ENCODE results near the gene KRT10. TPM values are rescaled to one million over a fixed set of nuclear protein-coding genes. Genes with fewer than 3 reads are reported as not detected.

Gene KRT10
- total and polyA plus RNA-seq, 9 of the 15 experiments (the other 6 are each of a cell fraction or from before 2014, with no cell fraction given): 47.0 to 179 (median 76.2) TPM

DNA sequence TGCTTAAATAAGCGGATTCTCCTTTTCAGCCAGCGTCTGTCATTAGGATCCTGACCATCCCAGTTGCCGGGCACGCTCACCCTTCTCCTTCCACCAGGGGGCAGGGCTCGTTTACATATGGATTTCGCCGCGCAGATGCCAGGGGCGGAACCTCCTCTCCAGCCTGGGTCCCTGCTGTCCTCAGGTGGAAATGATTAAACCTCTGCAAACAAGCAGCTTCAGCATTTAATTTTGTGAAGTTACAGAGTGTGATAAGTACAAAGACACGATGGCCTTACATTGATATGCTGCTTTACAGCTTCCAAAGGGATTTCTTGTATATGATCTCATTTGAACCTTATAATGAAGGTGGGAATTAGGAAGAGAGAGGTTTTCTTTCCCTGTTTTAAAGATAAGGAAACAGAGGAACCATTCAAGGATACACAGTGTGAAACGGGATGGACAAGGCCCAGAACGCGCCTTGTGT lies 18.8 kb downstream of the KRT10 start (continued):
- TF ChIP-seq, protein P1, sequence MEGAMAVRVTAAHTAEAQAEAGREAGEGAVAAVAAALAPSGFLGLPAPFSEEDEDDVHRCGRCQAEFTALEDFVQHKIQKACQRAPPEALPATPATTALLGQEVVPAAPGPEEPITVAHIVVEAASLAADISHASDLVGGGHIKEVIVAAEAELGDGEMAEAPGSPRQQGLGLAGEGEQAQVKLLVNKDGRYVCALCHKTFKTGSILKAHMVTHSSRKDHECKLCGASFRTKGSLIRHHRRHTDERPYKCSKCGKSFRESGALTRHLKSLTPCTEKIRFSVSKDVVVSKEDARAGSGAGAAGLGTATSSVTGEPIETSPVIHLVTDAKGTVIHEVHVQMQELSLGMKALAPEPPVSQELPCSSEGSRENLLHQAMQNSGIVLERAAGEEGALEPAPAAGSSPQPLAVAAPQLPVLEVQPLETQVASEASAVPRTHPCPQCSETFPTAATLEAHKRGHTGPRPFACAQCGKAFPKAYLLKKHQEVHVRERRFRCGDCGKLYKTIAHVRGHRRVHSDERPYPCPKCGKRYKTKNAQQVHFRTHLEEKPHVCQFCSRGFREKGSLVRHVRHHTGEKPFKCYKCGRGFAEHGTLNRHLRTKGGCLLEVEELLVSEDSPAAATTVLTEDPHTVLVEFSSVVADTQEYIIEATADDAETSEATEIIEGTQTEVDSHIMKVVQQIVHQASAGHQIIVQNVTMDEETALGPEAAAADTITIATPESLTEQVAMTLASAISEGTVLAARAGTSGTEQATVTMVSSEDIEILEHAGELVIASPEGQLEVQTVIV (CRISPR knock-in tag; IDR thresholded peaks at IDR 0.05; ENCODE audit: borderline replicate concordance): no peak
- TF ChIP-seq, protein P2, sequence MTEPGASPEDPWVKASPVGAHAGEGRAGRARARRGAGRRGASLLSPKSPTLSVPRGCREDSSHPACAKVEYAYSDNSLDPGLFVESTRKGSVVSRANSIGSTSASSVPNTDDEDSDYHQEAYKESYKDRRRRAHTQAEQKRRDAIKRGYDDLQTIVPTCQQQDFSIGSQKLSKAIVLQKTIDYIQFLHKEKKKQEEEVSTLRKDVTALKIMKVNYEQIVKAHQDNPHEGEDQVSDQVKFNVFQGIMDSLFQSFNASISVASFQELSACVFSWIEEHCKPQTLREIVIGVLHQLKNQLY (CRISPR knock-in tag; conservative IDR thresholded peaks at IDR 0.05): no peak
- TF ChIP-seq RUNX1 (IDR thresholded peaks at IDR 0.05; ENCODE audit: low read depth) (no peak), YBX1 (IDR thresholded peaks at IDR 0.05) (no peak), NCOA2 (IDR thresholded peaks at IDR 0.05; ENCODE audit: partially characterized antibody in 2 of 2) (no peak), TSC22D4 (tag; IDR thresholded peaks at IDR 0.05) (no peak), C11orf30 (IDR thresholded peaks at IDR 0.05; ENCODE audit: low read depth) (0 out of 2 replicates have a peak, but pooled peaks have one; percentile 23), SAFB (IDR thresholded peaks at IDR 0.05; ENCODE audit: borderline replicate concordance, low read depth, low read length) (no peak), BACH1 (tag; IDR thresholded peaks at IDR 0.05) (no peak), RBM14 (IDR thresholded peaks at IDR 0.05; ENCODE audit: borderline replicate concordance, insufficient read depth, low read depth, low read length) (no peak), ZFPM2 (CRISPR knock-in tag; IDR thresholded peaks at IDR 0.05) (no peak), RBBP5 (IDR thresholded peaks at IDR 0.05; ENCODE audit: borderline replicate concordance, insufficient read depth, low read length, poor library complexity, severe bottlenecking) (no peak), PTTG1 (tag; IDR thresholded peaks at IDR 0.05; ENCODE audit: low read depth) (no peak), RB1 (IDR thresholded peaks at IDR 0.05; ENCODE audit: low read depth) (0 out of 2 replicates have a peak, but pooled peaks have one; percentile 37), SPI1 (IDR thresholded peaks at IDR 0.05; ENCODE audit: borderline replicate concordance, low read depth, low read length) (0 out of 2 replicates have a peak, but pooled peaks have one; percentile 13), KAT8 (IDR thresholded peaks at IDR 0.05; ENCODE audit: low read depth) (no peak), TAF9B (IDR thresholded peaks at IDR 0.05; ENCODE audit: partially characterized antibody) (no peak), LCOR (CRISPR knock-in tag; IDR thresholded peaks at IDR 0.05) (no peak), ZNF431 (CRISPR knock-in tag; IDR thresholded peaks at IDR 0.05) (no peak), FUS (optimal IDR thresholded peaks at IDR 0.05; ENCODE audit: low read depth, low read length) (no peak), ZBTB1 (CRISPR knock-in tag; IDR thresholded peaks at IDR 0.05; ENCODE audit: borderline replicate concordance, low read depth) (no peak), ASH1L (IDR thresholded peaks at IDR 0.05; ENCODE audit: borderline replicate concordance, low read depth, partially characterized antibody) (no peak), SAP30 (IDR thresholded peaks at IDR 0.05; ENCODE audit: borderline replicate concordance, insufficient read depth, low read depth, low read length, poor library complexity, severe bottlenecking) (no peak)
- TF ChIP-seq, protein P3, sequence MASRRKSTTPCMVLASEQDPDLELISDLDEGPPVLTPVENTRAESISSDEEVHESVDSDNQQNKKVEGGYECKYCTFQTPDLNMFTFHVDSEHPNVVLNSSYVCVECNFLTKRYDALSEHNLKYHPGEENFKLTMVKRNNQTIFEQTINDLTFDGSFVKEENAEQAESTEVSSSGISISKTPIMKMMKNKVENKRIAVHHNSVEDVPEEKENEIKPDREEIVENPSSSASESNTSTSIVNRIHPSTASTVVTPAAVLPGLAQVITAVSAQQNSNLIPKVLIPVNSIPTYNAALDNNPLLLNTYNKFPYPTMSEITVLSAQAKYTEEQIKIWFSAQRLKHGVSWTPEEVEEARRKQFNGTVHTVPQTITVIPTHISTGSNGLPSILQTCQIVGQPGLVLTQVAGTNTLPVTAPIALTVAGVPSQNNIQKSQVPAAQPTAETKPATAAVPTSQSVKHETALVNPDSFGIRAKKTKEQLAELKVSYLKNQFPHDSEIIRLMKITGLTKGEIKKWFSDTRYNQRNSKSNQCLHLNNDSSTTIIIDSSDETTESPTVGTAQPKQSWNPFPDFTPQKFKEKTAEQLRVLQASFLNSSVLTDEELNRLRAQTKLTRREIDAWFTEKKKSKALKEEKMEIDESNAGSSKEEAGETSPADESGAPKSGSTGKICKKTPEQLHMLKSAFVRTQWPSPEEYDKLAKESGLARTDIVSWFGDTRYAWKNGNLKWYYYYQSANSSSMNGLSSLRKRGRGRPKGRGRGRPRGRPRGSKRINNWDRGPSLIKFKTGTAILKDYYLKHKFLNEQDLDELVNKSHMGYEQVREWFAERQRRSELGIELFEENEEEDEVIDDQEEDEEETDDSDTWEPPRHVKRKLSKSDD (conservative IDR thresholded peaks at IDR 0.05; ENCODE audit: low read length): no peak
